ENCODE measurements around the gene CLCNKA.

DNA sequence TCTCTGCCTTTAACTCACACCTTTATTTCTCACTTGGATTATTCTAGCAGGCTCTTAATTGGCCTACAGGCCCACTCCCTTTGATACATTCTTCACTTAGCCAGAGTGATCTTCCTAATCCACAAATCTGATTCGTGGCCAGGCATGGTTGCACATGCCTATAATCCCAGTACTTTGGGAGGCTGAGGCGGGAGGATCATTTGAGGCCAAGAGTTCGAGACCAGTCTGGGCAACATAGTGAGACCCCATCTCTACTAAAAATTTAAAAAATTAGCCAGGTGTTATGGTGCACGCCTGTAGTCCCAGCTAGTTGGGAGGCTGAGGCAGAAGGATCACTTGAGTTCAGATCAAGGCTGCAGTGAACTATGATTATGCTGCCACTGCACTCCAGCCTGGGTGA lies 48.1 kb upstream of the CLCNKA start:
- TF ChIP-seq CTCF (IDR thresholded peaks at IDR 0.05; ENCODE audit: control extremely low read depth in 1 of 3, insufficient read depth in 1 of 3, low read depth in 1 of 3, low read length in 3 of 3) = no peak
- TF ChIP-seq NANOG (IDR thresholded peaks at IDR 0.05; ENCODE audit: insufficient read depth, low read depth, low read length, poor library complexity, severe bottlenecking) = no peak
- no peak for TF ChIP-seq SAP30 (IDR thresholded peaks at IDR 0.05; ENCODE audit: insufficient read depth, insufficient replicate concordance, low read length)
